HG02588 (cell line): ENCODE results near the gene MIDN.
A peak's percentile ranks its signal among the peaks of the same experiment; 100 is the strongest.
"Not testable (repeated sequence)": the region's sequence is repeated elsewhere in the genome, so short reads cannot be mapped to it uniquely, and the experiment has no call there.

Experiments
- ATAC-seq: cut with Tn5 transposase; IDR thresholded peaks from one replicate; pipeline ENCODE4 v1.9.1; 2021; ENCODE audit warnings: mild to moderate bottlenecking, moderate library complexity; ENCODE audit not compliant: unreplicated experiment

Gene MIDN

GRCh38 chr19:1248139-1248785 is at the start of gene MIDN:
MIDN (plus strand) TSS chr19:1248583; CDS start chr19:1250297, 1,714 bp downstream.
- peak; percentile 7 for ATAC-seq

GRCh38 chr19:1199531-1199930 is 48.9 kb upstream of the MIDN start:
- no peak for ATAC-seq

- not testable (repeated sequence) for ATAC-seq
Measured at GRCh38 chr19:1200614-1201013, 47.8 kb upstream of the MIDN start.

GRCh38 chr19:1205114-1206099 is 43.0 kb upstream of the MIDN start, which contains the start of gene STK11:
STK11 (plus strand) TSS chr19:1205778; CDS start chr19:1206914, 1,136 bp downstream.
- ATAC-seq = peak; percentile 87

- ATAC-seq = peak; percentile 4
Measured at GRCh38 chr19:1206150-1206863, 42.1 kb upstream of the MIDN start.

- ATAC-seq = no peak
Measured at GRCh38 chr19:1206864-1207450, 41.4 kb upstream of the MIDN start.

- not testable (repeated sequence) for ATAC-seq
Measured at GRCh38 chr19:1208830-1209229, 39.6 kb upstream of the MIDN start.

GRCh38 chr19:1210227-1210538 is 38.2 kb upstream of the MIDN start:
- ATAC-seq = no peak

- no peak for ATAC-seq
Measured at GRCh38 chr19:1211494-1212234, 36.7 kb upstream of the MIDN start.

GRCh38 chr19:1213391-1214286 is 34.7 kb upstream of the MIDN start:
- ATAC-seq = no peak

GRCh38 chr19:1214299-1214861 is 34.0 kb upstream of the MIDN start:
- no peak for ATAC-seq

GRCh38 chr19:1214862-1215731 is 33.3 kb upstream of the MIDN start:
- no peak for ATAC-seq

- no peak for ATAC-seq
Measured at GRCh38 chr19:1216756-1217155, 31.6 kb upstream of the MIDN start.

- no peak for ATAC-seq
Measured at GRCh38 chr19:1217366-1217765, 31.0 kb upstream of the MIDN start.

GRCh38 chr19:1218751-1219567 is 29.4 kb upstream of the MIDN start:
- ATAC-seq = no peak

GRCh38 chr19:1219786-1220476 is 28.5 kb upstream of the MIDN start:
- no peak for ATAC-seq
